HL-60/S4 (cell line): ENCODE measurements around the gene KIF13A.
"Not testable (repeated sequence)": the region's sequence is repeated elsewhere in the genome, so short reads cannot be mapped to it uniquely, and the experiment has no call there.

Experiments used
- in situ Hi-C: fragments of 300-500 bp; cut with MboI; formaldehyde crosslinking; loops from 2 replicates; pipeline ENCODE4 v1.14.3; 2022; ENCODE audit warnings: low sequenced_read_pairs

KIF13A gene

DNA sequence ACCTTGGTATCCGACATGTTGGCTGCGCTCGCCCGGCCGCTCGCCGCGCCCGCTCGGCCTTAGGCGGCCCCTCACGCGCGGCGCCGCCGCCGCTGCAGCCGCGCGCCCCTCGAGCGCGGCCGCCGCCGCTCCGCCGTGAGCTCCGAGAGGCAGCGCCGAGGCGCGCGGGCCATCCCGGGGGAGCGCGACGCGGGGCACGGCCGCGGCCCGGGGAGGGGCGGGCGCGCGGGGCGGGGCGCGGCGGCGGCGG lies at the start of gene KIF13A:
Gene KIF13A (minus strand): TSS at position 189 of the 250 bp plus-strand sequence. CDS start 172 bp downstream, at position 17.
- in situ Hi-C loops = no loop called here

DNA sequence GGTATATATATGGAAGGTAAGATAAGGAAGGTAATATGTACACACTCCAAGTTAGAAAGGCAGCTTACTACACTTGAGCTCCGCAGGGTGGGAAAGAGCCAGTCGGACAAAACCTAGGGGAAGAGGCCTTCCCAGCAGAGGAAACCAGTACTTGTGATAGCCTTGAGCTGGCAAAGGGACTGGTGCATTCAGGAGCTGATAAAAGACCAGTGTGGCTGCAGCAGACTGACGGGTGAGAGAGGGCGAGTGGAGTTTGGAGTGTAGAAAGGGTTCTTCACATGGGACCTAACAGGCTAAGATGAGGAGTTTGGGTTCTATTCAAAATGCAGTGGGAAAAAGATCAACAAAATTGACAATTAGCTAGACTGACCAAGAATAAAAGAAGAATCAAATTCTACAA lies 49.3 kb upstream of the KIF13A start:
- in situ Hi-C loops = no loop called here

DNA sequence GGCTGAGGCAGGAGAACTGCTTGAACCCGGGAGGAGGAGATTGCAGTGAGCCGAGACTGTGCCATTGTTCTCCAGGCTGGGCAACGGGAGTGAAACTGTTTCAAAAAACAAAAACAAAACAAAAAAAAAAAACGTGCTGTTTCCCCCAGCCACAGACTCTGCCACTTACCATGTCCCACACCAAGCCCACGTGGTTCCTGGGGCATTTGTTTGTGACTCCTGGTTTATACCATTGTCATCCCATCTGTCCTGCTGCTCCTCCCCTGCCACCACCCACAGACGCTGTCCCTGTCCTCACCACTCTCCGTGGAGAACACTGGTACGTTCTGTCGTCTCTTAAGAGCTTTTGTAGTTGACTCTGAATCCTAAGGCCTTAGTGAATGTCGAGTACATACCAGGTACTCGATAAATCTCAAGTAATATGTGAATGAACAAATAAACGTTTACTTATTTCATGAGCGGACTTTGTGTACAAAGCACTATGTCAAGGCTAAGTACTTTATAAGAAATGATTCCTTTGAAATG lies 48.0 kb upstream of the KIF13A start:
- in situ Hi-C loops = no loop called here

DNA sequence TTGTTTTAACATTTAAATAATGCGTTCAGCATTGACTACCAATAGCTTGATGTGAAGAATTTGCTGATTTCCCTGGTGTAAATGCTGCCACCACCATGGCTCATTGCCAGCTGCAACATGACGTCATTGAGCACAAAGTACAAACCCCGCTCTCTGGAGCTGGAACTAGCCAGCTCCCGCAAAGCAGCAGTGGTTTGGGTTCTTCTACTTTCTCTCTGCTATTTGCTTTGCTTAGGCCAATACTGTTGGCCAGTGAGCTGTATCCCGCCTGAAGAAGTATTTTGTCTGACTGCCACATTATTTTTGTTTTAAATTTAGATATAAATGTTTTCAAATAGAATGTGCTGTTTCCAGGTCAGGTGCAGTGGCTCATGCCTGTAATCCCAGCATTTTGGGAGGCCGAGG lies 47.4 kb upstream of the KIF13A start:
- in situ Hi-C loops = no loop called here

DNA sequence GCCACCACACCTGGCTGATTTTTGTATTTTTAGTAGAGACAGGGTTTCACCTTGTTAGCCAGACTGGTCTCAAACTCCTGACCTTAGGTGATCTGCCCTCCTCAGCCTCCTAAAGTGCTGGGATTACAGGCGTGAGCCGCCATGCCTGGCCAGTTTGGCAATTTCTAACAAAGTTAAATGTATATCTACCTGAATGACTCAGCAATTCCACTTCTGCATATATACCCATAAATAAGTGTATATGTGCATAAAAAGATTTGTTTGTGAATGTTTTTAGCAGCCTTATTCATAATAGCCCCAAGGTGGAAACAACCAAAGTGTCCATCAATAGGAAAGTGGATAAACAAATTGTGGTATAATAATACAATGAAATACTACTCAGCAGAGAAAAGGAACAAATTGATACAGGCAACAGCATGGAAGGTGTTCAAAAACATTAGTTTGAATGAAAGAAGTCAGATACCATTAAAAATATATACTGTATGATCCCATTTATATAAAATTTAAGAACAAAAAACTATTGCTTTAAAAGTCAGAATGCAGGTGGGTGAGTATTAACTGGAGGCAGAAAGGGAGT lies 44.3 kb upstream of the KIF13A start:
- in situ Hi-C loops = no loop called here

DNA sequence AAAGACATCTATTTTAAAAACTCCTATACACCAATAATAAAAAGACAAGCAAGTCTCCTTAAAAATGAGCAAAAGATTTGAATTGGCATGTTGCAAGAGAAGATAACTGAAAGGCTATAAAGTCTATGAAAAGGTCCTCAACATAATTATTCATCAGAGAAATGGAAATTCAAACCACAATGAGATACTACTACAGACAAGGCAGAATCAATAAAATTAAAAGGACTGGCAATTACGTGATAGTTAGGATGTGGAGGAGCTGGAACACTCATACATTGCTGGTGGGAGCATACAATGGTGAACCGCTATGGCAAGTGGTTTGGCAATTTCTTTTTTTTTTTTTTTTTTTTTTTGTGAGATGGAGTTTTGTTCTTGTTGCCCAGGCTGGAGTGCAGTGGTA lies 43.8 kb upstream of the KIF13A start:
- in situ Hi-C loops = no loop called here

DNA sequence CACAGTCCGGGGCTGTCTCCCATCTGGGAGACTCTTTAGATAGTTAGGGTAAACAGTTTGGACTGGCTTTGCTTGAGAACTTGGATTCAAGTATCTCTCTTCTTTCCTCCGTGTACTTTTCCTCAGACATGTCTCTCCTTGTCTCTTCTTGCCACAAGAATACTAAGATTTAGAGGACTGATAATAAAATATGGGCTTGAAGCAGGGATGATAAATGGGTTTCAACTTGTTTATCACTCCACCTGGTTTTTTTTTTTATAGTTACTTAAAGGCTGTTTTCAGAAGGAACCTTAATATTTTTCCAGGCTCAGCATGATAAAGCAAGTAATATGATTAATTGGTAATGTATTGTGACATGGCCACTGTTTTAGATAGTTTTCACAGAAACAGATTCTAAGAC lies 40.9 kb upstream of the KIF13A start:
- in situ Hi-C loops = no loop called here

DNA sequence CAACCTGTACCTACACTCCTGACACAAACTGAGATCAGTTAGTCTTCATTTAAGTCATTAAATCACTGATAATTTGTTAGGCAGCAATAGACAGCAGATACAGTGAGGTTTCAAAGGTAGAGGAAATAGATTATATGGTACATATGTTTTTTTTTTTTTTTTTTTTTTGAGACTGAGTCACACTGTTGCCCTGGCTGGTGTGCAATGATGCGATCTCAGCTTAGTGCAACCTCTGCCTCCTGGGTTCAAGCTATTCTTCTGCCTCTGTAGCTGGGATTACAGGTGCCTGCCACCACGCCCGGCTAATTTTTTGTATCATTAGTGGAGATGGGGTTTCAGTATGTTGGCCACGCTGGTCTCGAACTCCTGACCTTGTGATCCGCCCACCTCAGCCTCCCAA lies 38.2 kb upstream of the KIF13A start:
- in situ Hi-C loops = no loop called here

DNA sequence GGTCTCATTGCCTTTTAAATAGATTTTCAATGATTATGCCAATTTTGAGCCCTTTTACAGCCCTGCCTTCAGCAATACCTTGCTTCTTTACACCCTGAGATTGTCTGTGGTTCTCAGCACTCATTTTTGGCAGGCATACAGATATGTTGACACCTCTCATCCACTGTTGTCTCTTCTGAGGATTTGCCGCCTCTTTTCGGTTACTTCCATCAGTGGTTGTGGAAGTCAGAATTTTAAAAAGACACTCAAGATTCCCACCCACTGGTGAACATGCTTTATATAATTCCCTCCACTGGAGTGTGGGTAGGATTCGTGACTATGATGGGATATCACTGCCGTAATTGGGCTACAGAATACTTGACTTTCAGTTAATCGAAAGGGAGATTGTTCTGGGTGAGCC lies 37.4 kb upstream of the KIF13A start:
- in situ Hi-C loops = no loop called here

DNA sequence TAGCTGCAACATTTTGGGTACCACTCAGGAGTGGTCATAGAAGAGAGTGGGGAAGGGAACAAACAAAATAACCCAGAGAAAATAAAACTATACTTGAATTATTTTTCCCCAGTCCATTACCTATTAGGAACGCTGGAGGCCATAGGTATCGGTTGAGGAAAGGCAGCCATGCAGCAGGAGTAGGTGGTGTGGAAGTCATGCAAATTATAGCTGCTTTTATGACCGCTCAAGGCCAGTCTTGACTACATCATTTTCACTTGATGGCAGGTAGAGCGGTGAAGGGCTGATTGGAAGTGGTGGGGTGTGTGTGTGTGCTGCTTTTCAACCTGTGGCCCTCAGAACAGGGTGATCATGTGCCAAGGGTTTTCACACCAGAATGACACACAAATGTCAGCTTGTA lies 36.5 kb upstream of the KIF13A start:
- in situ Hi-C loops = no loop called here

DNA sequence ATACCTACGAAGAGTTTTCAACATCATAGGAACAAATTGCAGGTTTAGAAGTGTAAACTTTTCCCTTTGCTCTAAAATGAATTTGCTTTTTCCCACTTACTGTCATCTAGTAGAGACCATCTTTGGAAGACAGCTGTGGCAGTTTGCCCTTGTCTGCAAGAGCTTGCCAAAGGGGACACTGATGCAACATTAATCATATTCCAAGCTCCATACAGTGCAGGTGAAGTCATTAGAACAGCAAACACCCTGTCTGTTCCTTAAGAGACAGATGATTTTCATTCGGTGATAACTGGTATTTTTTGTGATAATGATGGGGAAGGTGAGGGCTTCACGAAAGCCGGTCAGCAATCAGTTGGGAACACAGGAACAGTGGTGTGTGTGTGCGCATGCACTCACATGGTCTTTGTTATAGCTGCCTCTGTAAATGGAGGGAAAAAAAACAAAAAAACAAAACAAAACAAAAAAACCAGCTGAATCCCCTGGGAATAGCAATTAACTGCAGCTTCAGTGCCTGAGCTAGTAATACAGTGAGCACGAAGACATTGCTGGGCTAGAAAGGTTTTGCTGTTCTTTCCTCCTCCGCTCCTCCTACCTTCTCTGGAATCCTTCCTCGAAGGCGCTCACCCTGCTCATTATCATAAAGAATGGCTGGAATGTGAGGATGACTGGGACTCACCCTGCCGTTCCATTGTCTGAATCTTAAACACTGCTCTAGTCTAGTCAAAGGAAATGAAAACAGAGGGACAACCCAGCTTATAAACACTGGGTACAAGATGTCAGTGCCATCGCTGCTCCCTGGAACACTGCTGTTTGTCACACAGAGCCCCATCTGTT lies 35.2 kb upstream of the KIF13A start:
- in situ Hi-C loops = no loop called here

DNA sequence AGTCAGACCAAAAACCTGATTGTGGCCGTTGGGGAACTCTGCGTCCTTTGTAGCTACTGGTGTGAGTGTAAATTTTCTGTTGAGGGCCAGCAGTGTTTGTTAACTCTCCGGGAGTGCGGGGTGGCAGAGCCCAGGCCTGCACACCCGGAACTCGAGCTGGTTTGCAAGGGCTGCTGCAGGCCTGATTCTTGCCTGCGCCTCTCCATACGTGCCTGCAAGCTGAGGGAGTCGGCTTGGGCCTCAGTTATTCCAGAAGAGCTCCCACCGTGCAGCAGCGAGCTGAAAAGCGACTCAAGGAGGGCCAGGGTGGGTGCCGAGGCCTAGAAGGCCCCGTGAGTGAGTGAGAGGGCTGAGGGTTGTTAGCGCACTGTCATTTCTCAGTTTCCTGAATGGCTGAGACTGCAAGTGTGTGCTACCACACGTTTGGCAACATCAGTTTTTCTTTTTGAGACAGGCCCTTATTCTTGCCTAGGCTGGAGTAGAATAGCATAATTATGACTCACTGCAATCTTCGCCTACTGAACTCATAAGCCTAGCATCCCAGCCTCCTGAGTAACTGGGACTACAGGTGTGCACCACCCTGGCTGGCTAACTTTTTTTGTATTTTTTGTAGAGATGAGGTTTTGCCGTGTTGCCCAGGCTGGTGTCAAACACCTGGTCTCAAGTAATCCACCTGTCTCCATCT lies 33.9 kb upstream of the KIF13A start:
- in situ Hi-C loops = no loop called here

DNA sequence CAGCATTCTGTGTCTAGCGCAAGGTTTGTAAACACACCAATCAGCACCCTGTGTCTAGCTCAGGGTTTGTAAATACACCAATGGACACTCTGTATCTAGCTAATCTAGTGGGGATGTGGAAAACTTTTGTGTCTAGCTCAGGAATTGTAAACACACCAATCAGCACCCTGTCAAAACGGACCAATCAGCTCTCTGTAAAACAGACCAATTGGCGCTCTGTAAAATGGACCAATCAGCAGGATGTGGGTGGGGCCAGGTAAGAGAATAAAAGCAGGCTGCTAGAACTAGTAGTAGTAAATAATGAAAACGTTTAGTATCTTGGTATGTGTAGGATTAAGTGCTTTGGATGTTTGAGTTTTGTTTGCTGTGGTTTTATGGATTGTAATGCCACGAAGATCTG lies 33.1 kb upstream of the KIF13A start:
- in situ Hi-C loops = not testable (repeated sequence)

DNA sequence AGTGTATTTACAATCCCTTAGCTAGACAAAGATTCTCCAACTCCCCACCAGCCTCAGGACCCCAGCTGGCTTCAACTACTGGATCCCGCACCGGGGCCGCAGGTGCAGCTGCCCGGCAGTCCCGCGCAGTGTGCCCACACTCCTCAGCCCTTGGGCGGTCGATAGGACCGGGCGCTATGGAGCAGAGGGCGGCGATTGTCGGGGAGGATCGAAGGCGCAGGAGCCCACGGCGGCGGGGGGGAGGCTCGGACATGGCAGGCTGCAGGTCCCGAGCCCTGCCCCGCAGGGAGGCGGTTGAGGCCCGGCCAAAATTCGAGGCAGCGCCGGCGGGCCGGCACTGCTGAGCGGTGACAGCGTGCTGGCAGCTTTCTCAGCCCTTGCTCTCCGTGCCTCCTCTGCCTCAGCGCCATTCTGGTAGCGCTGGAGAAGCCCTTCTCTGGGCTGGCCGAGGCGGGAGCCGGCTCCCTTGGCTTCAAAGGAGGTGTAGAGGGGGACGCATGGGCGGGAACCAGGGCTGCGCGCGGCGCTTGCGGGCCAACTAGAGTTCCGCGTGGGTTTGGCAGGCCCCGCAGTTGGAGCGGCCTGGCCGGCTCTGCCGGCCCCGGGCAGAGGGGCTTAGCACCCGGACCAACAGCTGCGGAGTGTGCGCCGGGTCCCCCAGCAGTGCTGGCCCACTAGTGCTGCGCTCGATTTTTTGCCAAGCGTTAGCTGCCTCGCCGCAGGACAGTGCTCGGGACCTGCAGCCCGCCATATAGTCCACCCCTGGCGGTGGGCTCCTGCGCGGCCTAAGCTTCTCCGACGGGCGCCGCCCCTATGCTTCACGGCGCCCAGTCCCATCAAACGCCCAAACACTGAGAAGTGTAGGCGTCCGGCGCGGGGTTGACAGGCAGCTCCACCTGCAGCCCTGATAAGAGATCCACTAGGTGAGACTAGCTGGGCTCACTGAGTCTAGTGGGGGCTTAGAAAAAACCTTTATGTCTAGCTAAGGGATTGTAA lies 32.4 kb upstream of the KIF13A start:
- in situ Hi-C loops = no loop called here

DNA sequence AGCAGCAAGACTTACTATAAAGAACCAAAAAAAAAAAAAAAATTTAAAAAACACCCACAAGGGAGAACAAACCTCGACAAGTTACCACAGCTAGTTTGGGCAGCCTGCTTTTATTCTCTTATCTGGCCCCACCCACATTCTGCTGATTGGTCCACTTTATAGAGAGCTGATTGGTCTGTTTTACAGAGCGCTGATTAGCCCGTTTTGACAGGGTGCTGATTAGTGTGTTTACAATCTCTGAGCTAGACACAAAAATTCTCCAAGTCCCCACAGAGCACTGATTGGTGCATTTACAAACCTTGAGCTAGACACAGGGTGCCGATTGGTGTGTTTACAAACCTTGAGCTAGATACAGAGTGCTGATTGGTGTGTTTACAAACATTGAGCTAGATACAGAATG lies 31.7 kb upstream of the KIF13A start:
- in situ Hi-C loops = not testable (repeated sequence)

DNA sequence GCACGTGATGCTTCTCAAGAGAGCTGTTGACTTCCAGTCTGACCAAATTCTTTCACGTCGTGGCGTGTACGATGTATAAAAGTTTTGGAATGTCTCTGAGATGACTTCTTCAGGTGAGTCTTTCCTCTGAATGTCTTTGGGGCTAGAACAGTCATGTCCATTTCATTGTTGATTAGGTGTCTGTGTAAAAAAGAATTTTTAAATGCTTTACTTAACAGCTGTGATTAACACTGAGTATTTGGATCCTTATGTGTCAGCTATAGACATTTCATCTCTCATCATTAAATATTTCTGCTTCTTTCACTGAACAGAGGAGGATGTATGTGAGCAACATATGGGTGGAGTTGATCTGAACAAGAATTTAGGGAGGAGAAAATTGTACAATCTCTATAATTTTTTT lies 29.3 kb upstream of the KIF13A start:
- in situ Hi-C loops = no loop called here

DNA sequence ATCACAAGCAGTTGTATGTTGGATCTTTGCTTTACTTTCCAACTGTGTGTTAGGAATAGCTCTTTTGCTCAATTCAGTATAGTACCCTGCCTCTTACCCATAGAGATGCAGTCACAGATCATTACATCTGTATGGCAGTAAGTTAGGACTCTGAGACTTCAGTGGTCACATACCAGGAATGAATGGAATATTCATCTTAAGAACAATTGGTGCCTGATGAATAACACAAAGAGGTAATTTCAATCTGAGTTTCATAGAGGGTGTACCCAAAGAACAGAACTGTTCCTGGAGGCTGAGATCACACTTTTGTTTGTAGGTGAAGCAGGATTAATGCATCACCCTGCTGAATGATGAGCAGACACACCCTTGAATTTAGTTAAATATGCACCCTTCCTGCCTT lies 28.7 kb upstream of the KIF13A start:
- in situ Hi-C loops = no loop called here

DNA sequence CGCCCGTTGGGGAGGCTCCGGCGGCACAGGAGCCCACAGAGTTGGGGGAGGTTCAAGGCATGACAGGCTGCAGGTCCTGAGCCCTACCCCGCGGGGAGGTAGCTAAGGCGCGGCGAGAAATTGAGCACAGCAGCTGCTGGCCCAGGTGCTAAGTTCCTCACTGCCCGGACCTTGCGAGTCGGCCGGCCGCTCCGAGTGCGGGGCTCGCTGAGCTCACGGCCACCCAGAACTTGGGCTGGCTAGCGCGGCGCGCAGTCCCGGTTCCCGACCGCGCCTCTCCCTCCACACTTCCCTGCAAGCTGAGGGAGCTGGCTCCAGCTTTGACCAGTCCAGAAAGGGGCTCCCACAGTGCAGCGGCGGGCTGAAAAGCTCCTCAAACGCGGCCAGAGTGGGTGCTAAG lies 23.9 kb upstream of the KIF13A start:
- in situ Hi-C loops = no loop called here

DNA sequence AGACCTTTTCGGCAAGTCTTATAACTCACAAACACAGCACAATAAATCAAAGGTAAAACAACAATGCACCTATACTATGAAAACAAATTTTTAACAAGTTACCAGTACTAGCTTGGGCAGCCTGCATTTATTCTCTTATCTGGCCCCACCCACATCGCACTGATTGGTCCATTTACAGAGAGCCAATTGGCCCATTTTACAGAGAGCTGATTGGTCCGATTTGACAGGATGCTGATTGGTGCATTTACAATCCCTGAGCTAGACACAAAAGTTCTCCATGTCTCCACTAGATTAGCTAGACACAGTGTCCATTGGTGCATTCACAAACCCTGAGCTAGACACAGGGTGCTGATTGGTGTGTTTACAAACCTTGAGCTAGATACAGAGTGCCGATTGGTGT lies 23.1 kb upstream of the KIF13A start:
- in situ Hi-C loops = not testable (repeated sequence)

DNA sequence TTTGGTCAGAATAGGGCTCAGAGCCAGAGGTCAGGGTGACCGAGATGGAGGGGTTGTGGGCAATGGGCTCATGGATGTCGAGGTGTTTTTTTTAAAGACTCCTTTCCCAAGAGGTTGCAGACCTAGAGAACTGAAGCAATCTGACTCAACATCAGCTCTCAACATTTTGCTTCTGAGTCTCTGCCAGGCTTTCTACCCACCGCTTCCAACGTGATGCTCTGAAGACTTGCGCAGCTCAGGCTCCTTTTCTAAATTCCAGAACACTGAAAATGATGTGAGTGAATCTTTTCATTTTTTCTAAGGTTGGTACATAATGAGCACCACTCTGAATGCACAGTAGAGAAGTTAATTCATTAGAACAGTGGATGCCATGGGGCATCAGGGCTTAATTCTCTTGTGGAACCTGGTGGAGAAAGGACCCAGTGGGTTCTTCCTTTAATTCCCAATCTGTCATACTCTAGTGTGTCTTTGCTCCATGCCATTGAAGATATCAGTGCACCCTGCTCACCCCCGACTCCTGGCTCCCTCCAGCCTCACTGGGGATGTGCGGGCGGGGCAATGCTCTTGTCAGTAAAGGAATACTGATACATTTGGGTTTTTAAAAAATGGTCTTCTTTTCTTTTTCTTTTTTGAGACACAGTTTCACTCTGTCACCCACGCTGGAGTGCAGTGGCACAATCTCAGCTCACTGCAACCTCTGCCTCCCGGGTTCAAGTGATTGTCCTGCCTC lies 17.0 kb upstream of the KIF13A start:
- in situ Hi-C loops = no loop called here
